SJCRH30 (cell line): ENCODE data around the gene SRGAP2C. TPM values are rescaled to one million over a fixed set of nuclear protein-coding genes. Genes with fewer than 3 reads are reported as not detected.
"Not testable (repeated sequence)": the region's sequence is repeated elsewhere in the genome, so short reads cannot be mapped to it uniquely, and the experiment has no call there.

Source experiments
- DNase-seq, 2 experiments: peaks; one replicate each; pipeline ENCODE4 v3.0.0-alpha.2; 2015 to 2020
- H3K27ac ChIP-seq: fragments of 250-450 bp; sonication (Bioruptor Pico); 2 replicates; pipeline ENCODE4 v1.5.1; 2020; ENCODE audit warnings: mild to moderate bottlenecking, moderate library complexity
- H3K27me3 ChIP-seq: fragments of 250-450 bp; sonication (Bioruptor Pico); 2 replicates; pipeline ENCODE4 v1.5.1; 2020; ENCODE audit warnings: mild to moderate bottlenecking, moderate library complexity
- H3K36me3 ChIP-seq: fragments of 250-450 bp; sonication (Bioruptor Pico); 2 replicates; pipeline ENCODE4 v1.5.1; 2020; ENCODE audit warnings: mild to moderate bottlenecking, moderate library complexity
- H3K4me1 ChIP-seq: fragments of 250-450 bp; sonication (Bioruptor Pico); 2 replicates; pipeline ENCODE4 v1.5.1; 2020; ENCODE audit warnings: mild to moderate bottlenecking, moderate library complexity
- H3K4me3 ChIP-seq: fragments of 250-450 bp; sonication (Bioruptor Pico); 2 replicates; pipeline ENCODE4 v1.5.1; 2020; ENCODE audit warnings: mild to moderate bottlenecking, moderate library complexity
- H3K9me3 ChIP-seq: fragments of 250-450 bp; sonication (Bioruptor Pico); replicated peaks from 2 replicates; pipeline ENCODE4 v1.5.1; 2020; ENCODE audit warnings: mild to moderate bottlenecking, moderate library complexity
- total RNA-seq: library from RNA; depleted of rRNA; stranded (reverse); fragments of >200 nt; shearing (Covaris generic); gene quantifications from 2 replicates; pipeline ENCODE4 v1.2.3, GENCODE V29; 2014

SRGAP2C gene
- total RNA-seq, 1 experiment from 2014 or later, result 21.6 TPM

GRCh38 chr1:121349332-121349967, 164.7 kb downstream of the SRGAP2C start:
- H3K4me3 ChIP-seq, H3K27ac ChIP-seq, H3K9me3 ChIP-seq, H3K4me1 ChIP-seq, H3K27me3 ChIP-seq, H3K36me3 ChIP-seq, DNase-seq: not testable (repeated sequence)

DNA sequence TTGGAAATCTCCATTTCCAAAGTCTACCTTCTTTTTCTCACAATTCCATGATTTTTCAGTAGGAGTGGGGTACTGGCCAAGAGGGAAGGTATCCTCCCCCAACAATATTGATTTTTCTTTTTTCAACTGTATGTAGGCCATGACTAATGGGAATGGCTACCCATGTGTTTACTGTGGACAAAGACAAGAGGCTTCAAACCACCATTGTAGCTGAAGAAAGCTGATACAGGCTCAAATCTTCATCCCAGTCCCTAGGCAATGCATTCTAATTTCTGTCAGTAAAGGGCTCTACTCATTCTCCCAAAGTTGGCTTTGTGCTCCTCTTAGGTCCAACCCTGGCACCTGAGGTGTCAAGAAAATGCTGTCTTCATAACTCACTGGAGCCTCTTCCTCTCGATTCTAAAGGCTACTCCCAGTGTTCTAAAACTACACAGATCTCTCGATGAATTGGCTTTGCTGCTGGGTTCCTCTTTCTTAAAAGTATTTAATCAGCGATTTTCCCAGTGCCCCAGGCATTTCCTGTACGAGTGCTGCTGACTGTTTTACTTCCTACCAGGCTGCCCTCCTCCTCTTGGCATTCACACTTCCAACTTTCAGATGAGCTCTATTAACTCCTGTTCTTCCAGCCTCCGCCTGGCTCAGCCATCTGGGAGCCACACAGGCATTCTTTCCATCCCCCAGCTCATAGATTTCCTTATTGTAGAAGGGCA, 171.1 kb downstream of the SRGAP2C start:
- DNase-seq, H3K4me1 ChIP-seq, H3K9me3 ChIP-seq, H3K27ac ChIP-seq, H3K27me3 ChIP-seq, H3K4me3 ChIP-seq, H3K36me3 ChIP-seq: not testable (repeated sequence)

DNA sequence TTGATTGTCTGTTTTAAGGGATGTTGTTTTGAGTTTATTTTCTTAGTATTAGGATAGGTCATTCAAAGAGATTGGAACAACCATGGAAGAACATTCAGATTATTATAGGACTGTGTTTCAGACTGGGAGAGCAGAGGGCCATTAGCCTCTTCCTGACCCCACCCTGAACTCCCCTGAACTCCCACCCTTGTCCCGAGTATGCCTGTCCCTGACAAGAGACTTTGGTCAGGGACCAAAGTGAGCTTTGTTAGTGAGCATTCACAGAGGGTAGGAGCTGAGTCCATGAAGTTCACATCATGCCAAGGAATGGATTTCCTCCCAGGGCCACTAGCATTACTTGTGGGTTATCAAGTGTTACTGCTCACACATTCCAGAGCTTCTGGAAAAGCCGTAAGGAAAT, 172.0 kb downstream of the SRGAP2C start:
- H3K27me3 ChIP-seq, H3K27ac ChIP-seq, H3K4me3 ChIP-seq, DNase-seq, H3K9me3 ChIP-seq, H3K4me1 ChIP-seq, H3K36me3 ChIP-seq: not testable (repeated sequence)

DNA sequence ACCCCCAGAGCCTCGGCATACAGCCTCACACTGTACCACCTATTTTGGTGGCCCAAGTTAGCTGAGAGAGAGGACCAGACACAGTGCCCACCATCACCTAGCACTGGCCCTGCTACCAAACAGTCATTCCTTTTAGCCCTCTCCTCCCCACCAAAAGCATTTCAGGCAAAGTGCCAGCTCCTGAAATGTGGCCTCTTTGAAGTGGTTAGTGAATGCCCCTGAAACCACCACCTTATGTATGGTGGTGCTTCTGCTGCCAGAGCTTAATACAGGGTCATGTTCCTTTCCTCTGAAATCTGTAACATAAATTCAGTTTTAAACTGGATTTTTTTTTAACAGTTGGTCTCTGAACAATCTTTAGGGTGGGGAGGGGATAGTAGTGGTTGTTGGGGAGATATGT, 175.8 kb downstream of the SRGAP2C start:
- not testable (repeated sequence) for H3K36me3 ChIP-seq, H3K9me3 ChIP-seq, H3K4me1 ChIP-seq, H3K27ac ChIP-seq, H3K27me3 ChIP-seq, DNase-seq, H3K4me3 ChIP-seq

DNA sequence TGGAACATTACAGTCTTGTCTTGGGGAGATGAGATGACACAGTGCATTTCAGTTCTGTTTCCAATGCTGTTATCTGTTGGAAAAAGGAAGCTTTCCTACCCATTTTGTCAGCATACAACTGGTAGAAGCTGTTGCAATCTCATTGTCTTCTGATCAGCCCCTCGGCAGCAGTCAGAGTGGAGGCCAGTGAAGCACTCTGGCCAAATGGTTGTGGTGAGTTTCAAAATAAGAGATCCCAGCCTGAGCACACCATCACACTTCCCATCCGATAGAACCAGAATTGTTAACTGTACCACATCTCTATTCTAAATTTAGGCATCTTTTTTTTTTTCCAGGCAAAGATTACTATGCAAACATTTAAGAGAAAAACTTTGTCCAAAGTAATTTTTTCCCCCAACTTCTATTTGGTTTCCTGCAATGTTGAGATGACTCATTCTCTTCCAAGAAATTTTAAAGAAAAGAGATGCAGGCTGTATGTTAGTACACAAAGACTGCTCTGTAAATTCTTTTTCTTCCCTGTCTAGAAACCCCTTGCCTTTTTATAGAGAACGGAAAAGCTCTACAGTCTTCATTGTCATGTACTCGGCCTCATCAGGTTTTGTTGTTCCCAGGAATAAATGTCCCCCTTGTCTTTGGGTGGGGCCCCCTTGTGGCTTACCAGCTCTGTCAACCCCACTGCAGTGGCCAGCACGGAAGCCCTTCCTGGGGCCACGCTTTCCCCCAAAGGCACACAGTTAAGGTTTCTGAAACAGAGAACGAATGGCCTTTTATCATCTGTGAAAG, 176.9 kb downstream of the SRGAP2C start:
- H3K27me3 ChIP-seq, H3K27ac ChIP-seq, H3K9me3 ChIP-seq, H3K4me1 ChIP-seq, H3K36me3 ChIP-seq, DNase-seq, H3K4me3 ChIP-seq: not testable (repeated sequence)

- not testable (repeated sequence) for H3K4me3 ChIP-seq, H3K27me3 ChIP-seq, H3K36me3 ChIP-seq, H3K9me3 ChIP-seq, H3K27ac ChIP-seq, H3K4me1 ChIP-seq, DNase-seq
Measured at GRCh38 chr1:121362234-121362883, 177.6 kb downstream of the SRGAP2C start.

- not testable (repeated sequence) for H3K27me3 ChIP-seq, H3K36me3 ChIP-seq, H3K4me1 ChIP-seq, H3K9me3 ChIP-seq, H3K27ac ChIP-seq, DNase-seq, H3K4me3 ChIP-seq
Measured at GRCh38 chr1:121365316-121365715, 180.5 kb downstream of the SRGAP2C start.

GRCh38 chr1:121365723-121366122, 180.9 kb downstream of the SRGAP2C start:
- not testable (repeated sequence) for H3K4me1 ChIP-seq, H3K36me3 ChIP-seq, H3K9me3 ChIP-seq, DNase-seq, H3K27ac ChIP-seq, H3K4me3 ChIP-seq, H3K27me3 ChIP-seq

- not testable (repeated sequence) for H3K36me3 ChIP-seq, H3K9me3 ChIP-seq, H3K27ac ChIP-seq, H3K27me3 ChIP-seq, H3K4me3 ChIP-seq, DNase-seq, H3K4me1 ChIP-seq
Measured at GRCh38 chr1:121366171-121366570, 181.4 kb downstream of the SRGAP2C start.

- H3K4me3 ChIP-seq, H3K36me3 ChIP-seq, H3K27me3 ChIP-seq, H3K27ac ChIP-seq, DNase-seq, H3K9me3 ChIP-seq, H3K4me1 ChIP-seq: not testable (repeated sequence)
Measured at GRCh38 chr1:121368910-121369309, 184.1 kb downstream of the SRGAP2C start.

- H3K27me3 ChIP-seq, H3K4me3 ChIP-seq, H3K9me3 ChIP-seq, DNase-seq, H3K36me3 ChIP-seq, H3K27ac ChIP-seq, H3K4me1 ChIP-seq: not testable (repeated sequence)
Measured at GRCh38 chr1:121369959-121370358, 185.2 kb downstream of the SRGAP2C start.

DNA sequence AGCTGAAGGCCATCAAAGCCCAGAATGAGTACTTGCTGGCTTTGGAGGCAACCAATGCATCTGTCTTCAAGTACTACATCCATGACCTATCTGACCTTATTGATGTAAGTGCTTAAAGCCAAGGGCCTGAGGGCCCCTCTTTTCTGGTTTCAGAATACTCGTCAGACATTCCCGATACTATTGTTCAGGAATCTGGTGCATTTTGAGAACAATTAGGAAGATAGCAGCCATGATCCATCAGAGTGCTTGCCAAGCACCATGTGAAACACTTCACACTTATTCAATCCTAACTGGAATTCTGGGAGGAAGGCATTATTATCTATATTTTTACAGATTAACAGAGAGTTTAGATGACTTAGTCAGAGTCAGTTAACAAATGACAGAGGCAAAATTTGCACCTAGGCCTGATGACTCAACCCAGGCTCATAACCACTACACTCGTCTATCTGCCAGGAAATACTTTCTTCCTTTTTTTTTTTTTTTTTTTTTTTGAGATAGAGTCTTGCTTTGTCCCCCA, 190.1 kb downstream of the SRGAP2C start:
- not testable (repeated sequence) for DNase-seq, H3K36me3 ChIP-seq, H3K4me3 ChIP-seq

GRCh38 chr1:121376986-121377385, 192.2 kb downstream of the SRGAP2C start:
- H3K27me3 ChIP-seq, H3K9me3 ChIP-seq, DNase-seq, H3K4me1 ChIP-seq, H3K27ac ChIP-seq, H3K36me3 ChIP-seq, H3K4me3 ChIP-seq: not testable (repeated sequence)

More for the DNA sequence above, 190.1 kb downstream of the SRGAP2C start:
- H3K27me3 ChIP-seq, H3K4me1 ChIP-seq, H3K27ac ChIP-seq, H3K9me3 ChIP-seq: not testable (repeated sequence)

DNA sequence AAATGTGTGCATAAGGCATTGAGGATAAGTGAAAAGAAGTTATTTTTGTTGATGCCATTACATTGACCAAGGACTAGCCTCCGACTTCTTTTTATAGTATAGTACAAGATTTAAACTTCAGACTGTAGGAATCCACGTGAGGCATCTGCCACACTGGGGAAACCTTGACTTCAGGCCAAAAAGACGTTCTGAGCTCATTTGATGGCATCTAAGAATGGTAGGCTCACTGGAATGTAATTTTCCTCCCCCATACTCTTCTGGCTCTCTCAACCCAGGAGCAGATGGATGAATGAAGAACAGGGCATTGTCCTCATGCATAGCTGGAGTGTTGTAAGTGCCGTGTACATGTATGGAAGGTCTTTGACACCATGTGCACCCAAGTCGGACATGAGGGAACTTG, 194.0 kb downstream of the SRGAP2C start:
- not testable (repeated sequence) for DNase-seq, H3K27ac ChIP-seq, H3K9me3 ChIP-seq, H3K36me3 ChIP-seq, H3K4me3 ChIP-seq, H3K4me1 ChIP-seq, H3K27me3 ChIP-seq

DNA sequence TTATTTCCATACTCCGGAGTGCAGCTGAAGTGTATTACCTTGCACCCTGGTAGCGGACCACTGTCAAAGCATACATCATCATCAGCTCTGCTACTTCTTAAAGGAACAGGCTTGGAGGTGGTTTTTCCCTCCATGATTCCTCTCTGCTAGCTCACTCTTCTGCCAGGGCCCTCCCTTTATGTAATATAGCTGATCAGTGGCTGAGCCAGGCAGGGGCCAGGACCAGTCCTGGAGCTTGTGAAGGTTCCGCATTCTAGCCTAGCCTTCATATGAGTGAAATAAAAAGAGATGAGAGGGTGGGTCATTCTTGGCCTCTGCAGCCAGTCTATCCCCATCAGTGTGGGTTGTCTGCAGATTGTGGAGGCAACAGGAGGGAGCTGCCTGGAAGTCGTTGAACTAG, 200.0 kb downstream of the SRGAP2C start:
- not testable (repeated sequence) for H3K27ac ChIP-seq, H3K4me1 ChIP-seq, H3K4me3 ChIP-seq, H3K36me3 ChIP-seq, H3K9me3 ChIP-seq, DNase-seq, H3K27me3 ChIP-seq
